ENCODE data around the gene MEX3D.

DNA sequence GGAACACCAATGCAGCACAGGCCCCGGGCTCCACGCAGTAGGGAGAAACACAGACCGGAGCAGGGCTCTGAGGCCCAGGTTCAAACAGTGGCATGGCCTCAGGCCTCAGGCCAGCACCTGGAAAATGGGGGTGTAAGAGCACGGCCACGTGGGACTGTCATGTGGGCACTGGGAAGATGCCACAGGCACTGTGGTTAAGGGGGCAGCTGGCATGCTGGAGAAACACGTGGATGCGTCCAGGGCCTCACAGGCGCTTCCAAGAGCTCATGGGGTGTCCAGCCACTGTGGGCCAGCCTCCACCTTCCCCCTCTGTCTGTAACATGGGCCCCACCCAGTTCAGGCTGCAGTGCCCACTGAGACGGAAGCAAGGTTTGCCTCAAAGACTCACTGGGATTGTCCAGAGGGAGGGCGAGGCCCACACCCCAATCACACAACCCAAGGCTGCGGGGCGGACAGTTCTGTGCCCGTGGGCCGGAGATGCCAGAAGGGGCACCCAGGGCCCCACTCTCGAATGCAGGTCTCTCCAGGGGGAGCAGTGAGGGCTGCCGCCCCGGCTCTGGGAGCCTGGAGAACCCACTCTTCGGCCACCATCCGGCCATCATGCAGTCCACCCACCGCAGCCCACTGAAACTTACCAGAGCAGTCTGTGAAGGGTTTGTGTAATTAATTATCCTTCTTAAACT is 30.8 kb upstream of the MEX3D start:
- TF ChIP-seq, protein P1, sequence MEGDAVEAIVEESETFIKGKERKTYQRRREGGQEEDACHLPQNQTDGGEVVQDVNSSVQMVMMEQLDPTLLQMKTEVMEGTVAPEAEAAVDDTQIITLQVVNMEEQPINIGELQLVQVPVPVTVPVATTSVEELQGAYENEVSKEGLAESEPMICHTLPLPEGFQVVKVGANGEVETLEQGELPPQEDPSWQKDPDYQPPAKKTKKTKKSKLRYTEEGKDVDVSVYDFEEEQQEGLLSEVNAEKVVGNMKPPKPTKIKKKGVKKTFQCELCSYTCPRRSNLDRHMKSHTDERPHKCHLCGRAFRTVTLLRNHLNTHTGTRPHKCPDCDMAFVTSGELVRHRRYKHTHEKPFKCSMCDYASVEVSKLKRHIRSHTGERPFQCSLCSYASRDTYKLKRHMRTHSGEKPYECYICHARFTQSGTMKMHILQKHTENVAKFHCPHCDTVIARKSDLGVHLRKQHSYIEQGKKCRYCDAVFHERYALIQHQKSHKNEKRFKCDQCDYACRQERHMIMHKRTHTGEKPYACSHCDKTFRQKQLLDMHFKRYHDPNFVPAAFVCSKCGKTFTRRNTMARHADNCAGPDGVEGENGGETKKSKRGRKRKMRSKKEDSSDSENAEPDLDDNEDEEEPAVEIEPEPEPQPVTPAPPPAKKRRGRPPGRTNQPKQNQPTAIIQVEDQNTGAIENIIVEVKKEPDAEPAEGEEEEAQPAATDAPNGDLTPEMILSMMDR (IDR thresholded peaks at IDR 0.05; ENCODE audit: borderline replicate concordance, extremely low read depth, low read length, poor library complexity, severe bottlenecking), result no peak
- no peak for TF ChIP-seq EZH2 (IDR thresholded peaks at IDR 0.05; ENCODE audit: borderline replicate concordance, low read depth, low read length, severe bottlenecking)
